ENCODE data around the gene NEU2.
"Not testable (repeated sequence)": the region's sequence is repeated elsewhere in the genome, so short reads cannot be mapped to it uniquely, and the experiment has no call there.

The NEU2 gene

GRCh38 chr2:233036162-233036838 lies 3.8 kb downstream of the NEU2 start:
- no peak for DNase-seq

- no peak for DNase-seq
These were observed 4.6 kb downstream of the NEU2 start for GRCh38 chr2:233037078-233037477.

GRCh38 chr2:233039212-233039845 lies 6.9 kb downstream of the NEU2 start:
- no peak for DNase-seq

GRCh38 chr2:233039846-233040530 lies 7.5 kb downstream of the NEU2 start:
- DNase-seq, result no peak

- DNase-seq, result no peak
These were observed 8.1 kb downstream of the NEU2 start for GRCh38 chr2:233040571-233040970.

- no peak for DNase-seq
These were observed 9.4 kb downstream of the NEU2 start for GRCh38 chr2:233041722-233042323.

- DNase-seq, result no peak
These were observed 10.1 kb downstream of the NEU2 start for GRCh38 chr2:233042549-233042948.

- DNase-seq, result no peak
These were observed 12.6 kb downstream of the NEU2 start for GRCh38 chr2:233044974-233045605.

GRCh38 chr2:233047206-233047605 lies 14.7 kb downstream of the NEU2 start:
- DNase-seq, result no peak

GRCh38 chr2:233047667-233048066 lies 15.2 kb downstream of the NEU2 start:
- DNase-seq, result no peak

GRCh38 chr2:233048569-233049193 lies 16.2 kb downstream of the NEU2 start:
- DNase-seq, result no peak

GRCh38 chr2:233049194-233049761 lies 16.8 kb downstream of the NEU2 start:
- peak; percentile 29 for DNase-seq

- no peak for DNase-seq
These were observed 19.0 kb downstream of the NEU2 start for GRCh38 chr2:233051241-233052149.

GRCh38 chr2:233052517-233052916 lies 20.0 kb downstream of the NEU2 start:
- not testable (repeated sequence) for DNase-seq

- peak; percentile 73 for DNase-seq
These were observed 21.7 kb downstream of the NEU2 start for GRCh38 chr2:233053928-233054784.

GRCh38 chr2:233055362-233055761 lies 22.9 kb downstream of the NEU2 start:
- no peak for DNase-seq

- DNase-seq, result no peak
These were observed 24.6 kb downstream of the NEU2 start for GRCh38 chr2:233056961-233057605.

- DNase-seq, result no peak
These were observed 26.5 kb downstream of the NEU2 start for GRCh38 chr2:233058717-233059546.

- DNase-seq, result no peak
These were observed 27.0 kb downstream of the NEU2 start for GRCh38 chr2:233059547-233059796.

All from CD4-positive, alpha-beta T cell treated with Interleukin-17A for 1 hour (primary cell).